OCI-LY1 (cell line): ENCODE results near the gene MACROD2.
"Not testable (repeated sequence)": the region's sequence is repeated elsewhere in the genome, so short reads cannot be mapped to it uniquely, and the experiment has no call there.

ENCODE experiments used
- H2AFZ ChIP-seq: fragments of 200-600 bp; sonication (generic), shearing (Covaris generic); 2 replicates; pipeline ENCODE4 v1.6.0; 2014; ENCODE audit warnings: antibody characterized with exemption, mild to moderate bottlenecking, low read length
- H3F3A ChIP-seq: fragments of 200-600 bp; sonication (generic), shearing (Covaris generic); 2 replicates; pipeline ENCODE4 v1.6.0; 2014; ENCODE audit warnings: mild to moderate bottlenecking, antibody characterized with exemption, low read length, moderate library complexity; ENCODE audit not compliant: insufficient read depth
- H3K27ac ChIP-seq: fragments of 200-600 bp; sonication (generic); 2 replicates; pipeline ENCODE4 v1.5.1; 2014; ENCODE audit warnings: low read length, mixed run types, mild to moderate bottlenecking, low read depth; ENCODE audit not compliant: poor library complexity, severe bottlenecking
- H3K27me3 ChIP-seq: fragments of 200-600 bp; sonication (generic); 2 replicates; pipeline ENCODE4 v1.6.0; 2014; ENCODE audit warnings: antibody characterized with exemption, mild to moderate bottlenecking, low read length, moderate library complexity; ENCODE audit not compliant: insufficient read depth
- H3K36me3 ChIP-seq: fragments of 200-600 bp; sonication (generic); 2 replicates; pipeline ENCODE4 v1.6.1; 2014; ENCODE audit warnings: mild to moderate bottlenecking, antibody characterized with exemption, low read length, moderate library complexity, mixed read lengths; ENCODE audit not compliant: insufficient read depth
- H3K4me1 ChIP-seq: fragments of 200-600 bp; sonication (generic); 2 replicates; pipeline ENCODE4 v1.5.1; 2014; ENCODE audit warnings: mild to moderate bottlenecking, low read length, moderate library complexity; ENCODE audit not compliant: insufficient read depth, severe bottlenecking
- H3K4me2 ChIP-seq: fragments of 200-600 bp; sonication (generic), shearing (Covaris generic); 2 replicates; pipeline ENCODE4 v1.6.1; 2014; ENCODE audit warnings: low read length
- H3K4me3 ChIP-seq: fragments of 200-600 bp; sonication (generic); 2 replicates; pipeline ENCODE4 v1.5.1; 2014; ENCODE audit warnings: low read length, low read depth, mild to moderate bottlenecking, mixed read lengths; ENCODE audit not compliant: poor library complexity, severe bottlenecking
- H3K79me2 ChIP-seq: fragments of 200-600 bp; shearing (Covaris generic); 2 replicates; pipeline ENCODE4 v1.6.1; 2016; ENCODE audit warnings: mixed run types, low read length, mixed read lengths; ENCODE audit not compliant: insufficient read depth
- H3K9ac ChIP-seq: fragments of 200-600 bp; sonication (generic), shearing (Covaris generic); 2 replicates; pipeline ENCODE4 v1.6.1; 2014; ENCODE audit warnings: mild to moderate bottlenecking, low read length, mixed read lengths
- H3K9me2 ChIP-seq: fragments of 200-600 bp; sonication (generic), shearing (Covaris generic); 2 replicates; pipeline ENCODE4 v1.6.1; 2014; ENCODE audit warnings: low read depth, mild to moderate bottlenecking, low read length, mixed read lengths
- H3K9me3 ChIP-seq: fragments of 200-600 bp; shearing (Covaris generic); 2 replicates; pipeline ENCODE4 v1.6.1; 2014; ENCODE audit warnings: low read length, mixed read lengths
- H4K20me1 ChIP-seq: fragments of 200-600 bp; sonication (generic), shearing (Covaris generic); 2 replicates; pipeline ENCODE4 v1.6.0; 2016; ENCODE audit warnings: mild to moderate bottlenecking, low read length; ENCODE audit not compliant: insufficient read depth
- CTCF ChIP-seq: fragments of 200-600 bp; sonication (generic), shearing (Covaris generic); IDR thresholded peaks from 2 replicates; pipeline ENCODE4 v1.5.1; 2017; ENCODE audit warnings: mild to moderate bottlenecking, antibody characterized with exemption, low read length, moderate library complexity, mixed read lengths
- EZH2 ChIP-seq: fragments of 200-600 bp; sonication (generic), shearing (Covaris generic); IDR thresholded peaks from 2 replicates; pipeline ENCODE4 v1.8.0; 2017; ENCODE audit warnings: borderline replicate concordance, mixed run types, mild to moderate bottlenecking, antibody characterized with exemption, low read length, moderate library complexity, mixed read lengths

The MACROD2 gene

GRCh38 chr20:15375836-15376235, 1380.5 kb downstream of the MACROD2 start:
- no peaks in the 10 kb centered on the region for H3K79me2 ChIP-seq

GRCh38 chr20:15377603-15378002, 1382.3 kb downstream of the MACROD2 start:
- H3K4me3 ChIP-seq, H3K9ac ChIP-seq, H4K20me1 ChIP-seq, H3K36me3 ChIP-seq, H3K79me2 ChIP-seq, H3K9me2 ChIP-seq, H3K4me1 ChIP-seq, H3K27ac ChIP-seq, H3F3A ChIP-seq, H3K27me3 ChIP-seq, H2AFZ ChIP-seq, H3K9me3 ChIP-seq, H3K4me2 ChIP-seq: not testable (repeated sequence)

More at GRCh38 chr20:15375836-15376235, 1380.5 kb downstream of the MACROD2 start:
- no peak overlapping the region for H3K4me3 ChIP-seq
- no peak overlapping the region for H3K27ac ChIP-seq
- H4K20me1 ChIP-seq = no peaks in the 10 kb centered on the region
- H3K4me2 ChIP-seq = no peak overlapping the region
- no peaks in the 10 kb centered on the region for H3K36me3 ChIP-seq
- H2AFZ ChIP-seq = no peak overlapping the region
- TF ChIP-seq EZH2 (no peak), CTCF (no peak)
- no peaks in the 10 kb centered on the region for H3F3A ChIP-seq
- H3K27me3 ChIP-seq = no peaks in the 10 kb centered on the region
- no peak overlapping the region for H3K9ac ChIP-seq
- no peaks in the 10 kb centered on the region for H3K9me2 ChIP-seq
- no peaks in the 10 kb centered on the region for H3K9me3 ChIP-seq
- no peaks in the 10 kb centered on the region for H3K4me1 ChIP-seq

- H3K36me3 ChIP-seq = no peaks in the 10 kb centered on the region
- no peak overlapping the region for H2AFZ ChIP-seq
- H3K9me2 ChIP-seq = no peaks in the 10 kb centered on the region
- no peak overlapping the region for H3K4me3 ChIP-seq
- no peaks in the 10 kb centered on the region for H3K79me2 ChIP-seq
- no peaks in the 10 kb centered on the region for H4K20me1 ChIP-seq
- no peak for TF ChIP-seq CTCF
- no peak for TF ChIP-seq EZH2
- H3K27ac ChIP-seq = no peak overlapping the region
- H3K4me1 ChIP-seq = no peaks in the 10 kb centered on the region
- no peaks in the 10 kb centered on the region for H3K27me3 ChIP-seq
- H3F3A ChIP-seq = no peaks in the 10 kb centered on the region
- H3K9ac ChIP-seq = no peak overlapping the region
- H3K9me3 ChIP-seq = no peaks in the 10 kb centered on the region
- no peak overlapping the region for H3K4me2 ChIP-seq
Measured at GRCh38 chr20:15378151-15378550, 1382.8 kb downstream of the MACROD2 start.

- Histone ChIP-seq H3K27me3 (no peaks in the 10 kb centered on the region), H3K4me2 (no peak overlapping the region), H2AFZ (no peak overlapping the region), H3K79me2 (no peaks in the 10 kb centered on the region), H3F3A (no peaks in the 10 kb centered on the region), H3K9ac (no peak overlapping the region), H3K4me1 (no peaks in the 10 kb centered on the region), H3K36me3 (no peaks in the 10 kb centered on the region), H4K20me1 (no peaks in the 10 kb centered on the region), H3K27ac (no peak overlapping the region), H3K4me3 (no peak overlapping the region), H3K9me3 (no peaks in the 10 kb centered on the region), H3K9me2 (no peaks in the 10 kb centered on the region)
- no peak for TF ChIP-seq EZH2
- no peak for TF ChIP-seq CTCF
Measured at GRCh38 chr20:15379681-15380296, 1384.5 kb downstream of the MACROD2 start.
